Measurements from ENCODE around the gene CTSL. TPM values are rescaled to one million over a fixed set of nuclear protein-coding genes. Genes with fewer than 3 reads are reported as not detected.

The CTSL gene
- total and polyA plus RNA-seq, 2 experiments from 2014 or later: 34.5 to 35.3 TPM

GRCh38 chr9:87681271-87682061 is 44.5 kb upstream of the CTSL start:
- no peaks in the 10 kb centered on the region for H3K9me2 ChIP-seq (ENCODE audit: insufficient read depth)
- H3K4me1 ChIP-seq (ENCODE audit: insufficient read depth): 0 out of 2 replicates have a peak, but pooled peaks cover 4% of the 10 kb centered on the region
- Mint-ChIP-seq H3K27ac (no peak overlapping the region), H3K4me1 (peaks cover 24% of the 10 kb centered on the region), H3K4me3 (no peak overlapping the region), H3K27me3 (ENCODE audit: insufficient read depth, low read depth, poor library complexity) (peaks cover 7% of the 10 kb centered on the region), H3K36me3 (ENCODE audit: low read depth) (peaks cover 54% of the 10 kb centered on the region), H3K9me3 (no peaks in the 10 kb centered on the region)
- no peak for TF ChIP-seq ZNF462 (CRISPR knock-in tag; IDR thresholded peaks at IDR 0.05)
- no peak for TF ChIP-seq NANOG (IDR thresholded peaks at IDR 0.05; ENCODE audit: borderline replicate concordance)
- no peak for TF ChIP-seq ZNF331 (CRISPR knock-in tag; IDR thresholded peaks at IDR 0.05; ENCODE audit: low read depth)
- no peak for TF ChIP-seq JUNB (IDR thresholded peaks at IDR 0.05; ENCODE audit: unreplicated experiment)
- TF ChIP-seq ZNF114 (CRISPR knock-in tag; IDR thresholded peaks at IDR 0.05): no peak
- no peak for TF ChIP-seq CTCF (conservative IDR thresholded peaks at IDR 0.05; ENCODE audit: low read depth in 2 of 2)
- TF ChIP-seq REST (IDR thresholded peaks at IDR 0.05; ENCODE audit: unreplicated experiment): no peak
- TF ChIP-seq POLR2AphosphoS5 (IDR thresholded peaks at IDR 0.05; ENCODE audit: low read depth): no peak
- H3K4me3 ChIP-seq: no peak overlapping the region
- DNase-seq (ENCODE audit: low spot score) (no peak), ATAC-seq (no peak)
- H3F3A ChIP-seq (replicated peaks; ENCODE audit: low read depth): no peaks in the 10 kb centered on the region
- H2AFZ ChIP-seq: no peak overlapping the region
- H3K4me2 ChIP-seq: no peak overlapping the region
- peaks cover 11% of the 10 kb centered on the region for H3K36me3 ChIP-seq (ENCODE audit: insufficient read depth)
- no peaks in the 10 kb centered on the region for H3K79me2 ChIP-seq (replicated peaks; ENCODE audit: insufficient read depth)
- H3K27me3 ChIP-seq (ENCODE audit: insufficient read depth): no peaks in the 10 kb centered on the region
- H4K20me1 ChIP-seq (replicated peaks; ENCODE audit: insufficient read depth): peaks cover 4% of the 10 kb centered on the region
- H3K27ac ChIP-seq (ENCODE audit: low read depth): no peak overlapping the region
